Suprapubic skin (tissue), 4 donors: ENCODE measurements around the gene DALRD3. TPM values are rescaled to one million over a fixed set of nuclear protein-coding genes. Genes with fewer than 3 reads are reported as not detected.
A peak's percentile ranks its signal among the peaks of the same experiment; 100 is the strongest.

Source experiments
- DNase-seq, 2 donors: peaks; one replicate each; pipeline ENCODE4 v3.0.0-alpha.2; 2019; ENCODE audit warnings: low spot score in 2 of 2
- H3K27ac ChIP-seq: fragments of 200-600 bp; sonication (generic); one replicate; pipeline ENCODE4 v1.5.1; 2019
- H3K27me3 ChIP-seq: fragments of 200-600 bp; sonication (generic); one replicate; pipeline ENCODE4 v1.5.1; 2019
- H3K36me3 ChIP-seq: fragments of 200-600 bp; sonication (generic); one replicate; pipeline ENCODE4 v1.5.1; 2019
- H3K4me1 ChIP-seq: fragments of 200-600 bp; sonication (generic); one replicate; pipeline ENCODE4 v1.5.1; 2019
- H3K4me3 ChIP-seq: fragments of 200-600 bp; sonication (generic); one replicate; pipeline ENCODE4 v1.5.1; 2019; ENCODE audit warnings: mild to moderate bottlenecking
- H3K9me3 ChIP-seq: fragments of 200-600 bp; sonication (generic); one replicate; pipeline ENCODE4 v1.5.1; 2019
- EP300 ChIP-seq: sonication (generic); formaldehyde crosslinking; IDR thresholded peaks from one replicate; pipeline ENCODE4 v1.6.1; 2017; ENCODE audit warnings: antibody characterized with exemption
- POLR2A ChIP-seq, 2 donors: fragments of 450-650 bp; IDR thresholded peaks; one replicate each; pipeline ENCODE4 v1.6.1; 2017; ENCODE audit warnings: antibody characterized with exemption in 2 of 2, mild to moderate bottlenecking in 2 of 2, moderate library complexity in 2 of 2
- POLR2AphosphoS5 ChIP-seq, 3 donors: sonication (generic); formaldehyde crosslinking; IDR thresholded peaks; one replicate each; pipeline ENCODE4 v1.6.1; 2017; ENCODE audit warnings: antibody characterized with exemption in 3 of 3
- WGBS: methylation state at CpG from one replicate; pipeline ENCODE4 v1.1.5; 2018; 5-methylcytosine and 5-hydroxymethylcytosine counted together
- total RNA-seq, 4 donors: library from RNA; depleted of rRNA; stranded (reverse); fragments of >200 nt; gene quantifications; one replicate each; pipeline ENCODE4 v1.1.0, GENCODE V29; 2016
- TF ChIP-seq, protein P1 (sequence below), 2 donors: fragments of 200-600 bp in 1 of 2; fragments of 450-650 bp in 1 of 2; sonication (generic) in 1 of 2; IDR thresholded peaks; one replicate each; pipeline ENCODE4 v1.5.1; 2016 to 2019; ENCODE audit warnings: antibody characterized with exemption in 2 of 2, mild to moderate bottlenecking in 1 of 2, moderate library complexity in 1 of 2

The DALRD3 gene
- total RNA-seq, 4 donors from 2014 or later: 44.3 to 55.4 (median 50.7) TPM

- H3K9me3 ChIP-seq: no peaks in the 10 kb centered on the region
- no peaks in the 10 kb centered on the region for H3K27me3 ChIP-seq
- H3K4me3 ChIP-seq: no peak overlapping the region
- H3K27ac ChIP-seq: no peak overlapping the region
- H3K4me1 ChIP-seq: peaks cover 45% of the 10 kb centered on the region
- H3K36me3 ChIP-seq: peaks cover 43% of the 10 kb centered on the region
- TF ChIP-seq, protein P1, sequence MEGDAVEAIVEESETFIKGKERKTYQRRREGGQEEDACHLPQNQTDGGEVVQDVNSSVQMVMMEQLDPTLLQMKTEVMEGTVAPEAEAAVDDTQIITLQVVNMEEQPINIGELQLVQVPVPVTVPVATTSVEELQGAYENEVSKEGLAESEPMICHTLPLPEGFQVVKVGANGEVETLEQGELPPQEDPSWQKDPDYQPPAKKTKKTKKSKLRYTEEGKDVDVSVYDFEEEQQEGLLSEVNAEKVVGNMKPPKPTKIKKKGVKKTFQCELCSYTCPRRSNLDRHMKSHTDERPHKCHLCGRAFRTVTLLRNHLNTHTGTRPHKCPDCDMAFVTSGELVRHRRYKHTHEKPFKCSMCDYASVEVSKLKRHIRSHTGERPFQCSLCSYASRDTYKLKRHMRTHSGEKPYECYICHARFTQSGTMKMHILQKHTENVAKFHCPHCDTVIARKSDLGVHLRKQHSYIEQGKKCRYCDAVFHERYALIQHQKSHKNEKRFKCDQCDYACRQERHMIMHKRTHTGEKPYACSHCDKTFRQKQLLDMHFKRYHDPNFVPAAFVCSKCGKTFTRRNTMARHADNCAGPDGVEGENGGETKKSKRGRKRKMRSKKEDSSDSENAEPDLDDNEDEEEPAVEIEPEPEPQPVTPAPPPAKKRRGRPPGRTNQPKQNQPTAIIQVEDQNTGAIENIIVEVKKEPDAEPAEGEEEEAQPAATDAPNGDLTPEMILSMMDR (IDR thresholded peaks at IDR 0.05): no peak
- TF ChIP-seq POLR2AphosphoS5 (IDR thresholded peaks at IDR 0.05) (no peak), EP300 (no peak), POLR2A (IDR thresholded peaks at IDR 0.05) (no peak)
- DNase-seq: no peak
- 93% methylated on average over 6 of the region's 6 CpGs for WGBS
Measured at GRCh38 chr3:49016414-49017228, 1.8 kb downstream of the DALRD3 start.

DNA sequence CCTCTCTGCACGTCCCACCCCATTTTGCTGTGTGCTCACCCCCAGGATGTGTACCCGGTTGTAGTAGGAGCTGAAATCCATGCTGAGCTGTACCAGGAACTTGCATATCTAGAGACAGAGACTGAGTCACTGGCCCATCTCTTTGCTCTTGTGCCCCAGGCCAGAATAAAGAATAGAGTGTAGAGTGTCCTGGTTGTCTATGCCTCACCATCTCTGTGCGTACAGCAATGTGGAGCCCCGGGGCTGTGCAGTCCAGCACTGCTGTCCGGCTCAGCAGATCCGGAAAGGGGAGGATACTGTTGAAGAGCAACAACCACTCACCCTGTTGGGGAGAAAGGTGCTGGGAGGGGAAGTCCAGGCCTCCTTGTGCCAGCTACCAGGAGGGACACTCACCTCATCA, 2.6 kb downstream of the DALRD3 start:
- peaks cover 45% of the 10 kb centered on the region for H3K36me3 ChIP-seq

GRCh38 chr3:49015072-49015471, 3.3 kb downstream of the DALRD3 start:
- Histone ChIP-seq H3K36me3 (peaks cover 45% of the 10 kb centered on the region), H3K4me1 (peaks cover 38% of the 10 kb centered on the region), H3K4me3 (no peak overlapping the region), H3K9me3 (no peaks in the 10 kb centered on the region), H3K27me3 (no peaks in the 10 kb centered on the region), H3K27ac (no peak overlapping the region)
- no peak for TF ChIP-seq POLR2A (IDR thresholded peaks at IDR 0.05)
- no peak for DNase-seq
- 71% methylated on average over 3 of the region's 8 CpGs for WGBS

More for the DNA sequence above, 2.6 kb downstream of the DALRD3 start:
- peaks cover 45% of the 10 kb centered on the region for H3K4me1 ChIP-seq
- no peaks in the 10 kb centered on the region for H3K27me3 ChIP-seq
- WGBS: 82% methylated on average over 6 of the region's 6 CpGs
- no peak overlapping the region for H3K27ac ChIP-seq
- DNase-seq: no peak
- H3K4me3 ChIP-seq: no peak overlapping the region
- H3K9me3 ChIP-seq: no peaks in the 10 kb centered on the region
- TF ChIP-seq, protein P1 (IDR thresholded peaks at IDR 0.05): no peak
- no peak for TF ChIP-seq EP300
- no peak for TF ChIP-seq POLR2A (IDR thresholded peaks at IDR 0.05)
- TF ChIP-seq POLR2AphosphoS5 (IDR thresholded peaks at IDR 0.05): no peak

- H3K4me3 ChIP-seq: no peak overlapping the region
- no peaks in the 10 kb centered on the region for H3K27me3 ChIP-seq
- WGBS: 76% methylated on average over 19 of the region's 24 CpGs
- H3K9me3 ChIP-seq: no peaks in the 10 kb centered on the region
- no peak for TF ChIP-seq EP300
- TF ChIP-seq POLR2A (IDR thresholded peaks at IDR 0.05): no peak
- TF ChIP-seq, protein P1 (IDR thresholded peaks at IDR 0.05): peak in 1 of 2 donors; percentile 64
- TF ChIP-seq POLR2AphosphoS5 (IDR thresholded peaks at IDR 0.05): no peak
- no peak for DNase-seq
- peaks cover 27% of the 10 kb centered on the region for H3K4me1 ChIP-seq
- H3K36me3 ChIP-seq: peaks cover 45% of the 10 kb centered on the region
- H3K27ac ChIP-seq: no peak overlapping the region
Measured at GRCh38 chr3:49013738-49014660, 4.4 kb downstream of the DALRD3 start.

DNA sequence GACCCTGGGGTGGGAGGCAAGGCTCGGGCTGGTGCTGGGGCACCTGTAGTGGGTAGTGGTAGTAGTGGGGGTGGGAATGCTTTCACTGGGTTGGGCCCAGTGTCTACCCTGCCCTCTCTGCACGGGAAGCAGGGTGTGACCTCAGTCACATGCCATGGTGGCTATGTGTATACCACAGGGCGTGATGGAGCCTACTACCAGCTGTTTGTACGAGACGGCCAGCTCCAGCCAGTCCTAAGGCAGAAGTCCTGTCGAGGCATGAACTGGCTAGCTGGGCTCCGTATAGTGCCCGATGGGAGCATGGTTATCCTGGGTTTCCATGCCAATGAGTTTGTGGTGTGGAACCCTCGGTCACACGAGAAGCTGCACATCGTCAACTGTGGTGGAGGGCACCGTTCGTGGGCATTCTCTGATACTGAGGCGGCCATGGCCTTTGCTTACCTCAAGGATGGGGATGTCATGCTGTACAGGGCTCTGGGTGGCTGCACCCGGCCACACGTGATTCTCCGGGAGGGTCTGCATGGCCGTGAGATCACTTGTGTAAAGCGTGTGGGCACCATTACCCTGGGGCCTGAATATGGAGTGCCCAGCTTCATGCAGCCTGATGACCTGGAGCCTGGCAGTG, 5.2 kb downstream of the DALRD3 start:
- 80% methylated on average over 13 of the region's 19 CpGs for WGBS

More for the DNA sequence above, 5.2 kb downstream of the DALRD3 start:
- TF ChIP-seq POLR2AphosphoS5 (IDR thresholded peaks at IDR 0.05) (no peak), POLR2A (IDR thresholded peaks at IDR 0.05) (no peak), EP300 (no peak)
- TF ChIP-seq, protein P1 (IDR thresholded peaks at IDR 0.05): no peak
- Histone ChIP-seq H3K4me1 (peaks cover 32% of the 10 kb centered on the region), H3K4me3 (no peak overlapping the region), H3K27me3 (no peaks in the 10 kb centered on the region), H3K9me3 (no peaks in the 10 kb centered on the region), H3K36me3 (peaks cover 45% of the 10 kb centered on the region), H3K27ac (no peak overlapping the region)
- DNase-seq: no peak
